Superior temporal gyrus (tissue), 1 donor: ENCODE data around the gene GALNT17.
A peak's percentile ranks its signal among the peaks of the same experiment; 100 is the strongest.
"Not testable (repeated sequence)": the region's sequence is repeated elsewhere in the genome, so short reads cannot be mapped to it uniquely, and the experiment has no call there.

Source experiments
- DNase-seq: peaks from one replicate; pipeline ENCODE4 v3.0.0-alpha.2; 2016; ENCODE audit errors: extremely low spot score

The GALNT17 gene

DNA sequence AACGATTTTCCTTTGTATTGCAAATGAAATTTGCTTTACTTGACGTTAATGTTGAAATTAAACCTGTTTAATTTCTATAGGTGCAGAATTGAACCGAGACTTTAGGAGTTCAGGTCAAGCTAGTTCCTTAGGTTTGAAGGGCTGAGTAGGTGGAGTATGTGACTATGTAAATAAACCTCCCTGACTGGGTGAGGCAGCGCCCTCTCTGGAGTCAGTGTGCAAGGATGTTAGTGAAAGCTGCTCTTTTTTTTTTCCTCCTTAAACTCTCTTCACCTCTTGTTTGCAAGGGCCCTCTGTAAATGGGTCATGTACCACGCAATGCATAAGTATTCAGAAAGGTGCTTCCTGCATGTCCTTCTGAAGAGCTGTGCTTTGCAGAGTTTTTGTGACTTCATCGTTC, 33.8 kb downstream of the GALNT17 start:
- no peak for DNase-seq

DNA sequence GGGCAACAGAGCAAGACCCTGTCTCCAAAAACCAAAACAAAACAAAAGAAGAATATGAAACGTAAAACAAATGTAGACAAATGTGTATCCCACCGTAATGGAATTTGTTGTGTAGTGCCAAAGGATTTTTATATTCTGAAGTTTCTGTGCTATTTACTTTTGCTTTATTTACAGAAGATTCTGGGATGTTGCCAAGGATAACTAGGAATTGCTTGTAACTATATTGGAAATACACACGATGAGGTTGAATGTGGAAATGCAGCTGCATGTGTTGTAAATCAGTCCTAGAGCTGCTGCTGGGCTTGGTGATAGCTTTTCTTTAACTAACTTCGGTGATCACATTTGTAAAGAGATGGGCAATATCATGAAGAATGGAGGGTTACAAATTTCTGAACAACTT, 39.5 kb downstream of the GALNT17 start:
- DNase-seq: no peak

DNA sequence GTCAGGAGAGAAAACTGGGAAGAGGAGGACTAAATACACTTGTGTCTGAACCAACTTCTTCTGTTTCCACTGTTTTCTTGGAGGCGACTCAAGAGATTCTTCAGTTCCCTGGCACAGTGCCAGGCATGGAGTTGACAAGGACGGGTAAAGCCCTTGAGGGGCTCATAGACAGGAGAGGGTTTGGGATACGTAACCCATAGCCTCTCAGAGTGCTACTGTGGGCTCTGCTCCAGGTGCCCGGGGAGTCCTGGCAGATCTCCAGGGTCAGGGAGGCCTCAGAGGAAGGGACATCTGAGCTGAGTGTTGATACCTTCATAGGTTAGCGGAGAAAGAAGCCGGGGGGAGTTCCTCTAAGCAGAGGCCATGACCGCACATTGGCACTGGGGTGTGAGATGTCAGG, 42.0 kb downstream of the GALNT17 start:
- no peak for DNase-seq

DNA sequence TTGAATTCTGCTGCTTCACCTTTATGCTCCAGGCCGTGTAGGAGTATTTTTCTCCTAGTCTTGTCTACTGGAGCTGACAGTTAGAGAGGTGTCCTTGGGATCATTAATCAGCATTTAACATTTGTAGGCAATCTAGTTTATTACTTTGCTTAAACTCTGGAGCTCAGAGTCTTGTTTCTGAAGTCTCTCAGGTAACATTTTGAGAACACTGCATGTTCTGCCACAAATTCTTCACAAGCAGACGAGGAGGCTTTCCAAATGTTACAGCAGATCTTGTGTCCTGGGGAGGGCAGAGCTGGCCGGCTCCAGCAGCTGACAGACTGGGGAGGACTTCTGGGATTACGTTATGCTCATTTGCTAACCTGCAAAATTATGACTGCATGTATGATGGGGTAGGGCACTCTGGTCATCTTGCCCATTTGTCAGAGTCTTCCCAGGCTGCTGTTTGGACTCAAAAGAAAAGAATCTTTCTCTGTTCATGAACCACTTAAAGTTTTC, 50.5 kb downstream of the GALNT17 start:
- DNase-seq: no peak

DNA sequence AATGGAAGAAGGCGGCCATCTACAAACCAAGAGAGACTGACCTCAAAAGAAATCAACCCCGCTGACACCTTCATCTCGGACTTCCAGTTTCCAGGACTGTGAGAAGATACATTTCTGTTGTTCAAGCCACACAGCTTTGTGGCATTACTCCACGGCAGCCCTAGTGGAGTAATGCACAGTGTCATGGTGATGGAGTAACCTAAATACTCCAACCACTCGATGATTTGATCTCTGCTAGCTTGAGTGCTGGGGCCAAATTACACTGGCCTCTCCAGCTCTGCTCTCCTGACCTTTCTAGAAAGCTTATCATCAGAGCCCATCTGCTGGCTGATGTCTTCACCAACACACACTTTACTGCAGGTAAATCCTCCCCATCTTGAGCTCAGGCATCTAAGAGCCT, 52.2 kb downstream of the GALNT17 start:
- no peak for DNase-seq

DNA sequence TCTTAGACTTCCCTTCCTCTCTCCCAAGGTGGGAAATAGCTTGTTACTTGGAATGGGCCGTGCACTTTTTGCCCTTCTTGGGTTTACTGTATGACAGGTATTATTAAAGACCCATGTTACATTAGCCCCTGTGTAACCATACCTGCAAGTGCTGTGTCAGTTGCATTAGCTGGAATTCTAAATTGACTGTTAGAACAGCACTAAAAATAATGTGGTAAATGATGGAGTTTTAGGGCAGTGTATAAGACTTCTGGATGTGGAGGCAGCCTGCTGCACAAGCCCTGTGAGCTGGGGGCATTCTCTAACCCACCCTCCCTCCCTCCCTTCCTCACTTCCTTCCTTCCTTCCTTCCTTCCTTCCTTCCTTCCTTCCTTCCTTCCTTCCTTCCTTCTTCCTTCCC, 52.7 kb downstream of the GALNT17 start:
- no peak for DNase-seq

DNA sequence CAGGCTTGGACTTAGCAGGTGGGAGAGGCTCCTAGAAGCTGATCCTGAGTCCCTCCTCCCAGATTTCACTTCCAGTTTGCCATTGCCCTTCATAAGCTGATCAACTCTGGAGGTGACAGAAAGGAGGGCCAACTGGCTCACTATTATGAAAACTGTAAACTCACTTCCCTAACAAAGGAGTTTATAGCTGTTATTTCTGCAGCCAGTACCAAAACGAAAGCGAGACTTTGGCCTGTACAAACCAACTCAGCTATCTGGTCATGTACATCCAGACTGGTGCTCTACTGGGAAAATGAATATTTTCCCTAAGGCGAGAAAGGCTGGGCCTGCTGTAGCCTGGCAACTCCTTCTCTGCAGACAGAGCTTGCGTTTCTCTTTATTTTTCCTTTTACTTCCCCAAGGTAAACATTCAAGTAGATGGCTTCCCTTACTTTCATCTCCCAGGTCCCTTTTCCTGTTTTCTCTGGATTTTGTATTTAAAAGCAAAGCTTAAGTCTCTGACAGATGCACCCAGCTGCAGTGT, 54.7 kb downstream of the GALNT17 start:
- DNase-seq: no peak

DNA sequence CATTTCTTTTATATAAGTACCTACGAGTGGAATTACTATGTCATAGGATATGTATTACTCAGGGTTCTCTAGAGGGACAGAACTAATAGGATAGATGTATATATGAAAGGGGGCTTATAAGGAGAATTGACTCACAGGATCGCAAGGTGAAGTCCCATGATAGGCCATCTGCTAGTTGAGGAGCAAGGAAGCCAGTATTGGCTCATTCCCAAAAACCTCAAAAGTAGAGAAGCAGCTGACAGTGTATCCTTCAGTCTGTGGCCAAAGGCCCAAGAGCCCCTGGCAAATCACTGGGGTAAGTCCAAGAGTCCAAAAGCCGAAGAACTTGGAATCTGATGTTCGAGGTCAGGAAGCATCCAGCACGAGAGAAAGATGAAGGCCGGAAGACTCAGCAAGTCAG, 59.8 kb downstream of the GALNT17 start:
- DNase-seq: no peak

DNA sequence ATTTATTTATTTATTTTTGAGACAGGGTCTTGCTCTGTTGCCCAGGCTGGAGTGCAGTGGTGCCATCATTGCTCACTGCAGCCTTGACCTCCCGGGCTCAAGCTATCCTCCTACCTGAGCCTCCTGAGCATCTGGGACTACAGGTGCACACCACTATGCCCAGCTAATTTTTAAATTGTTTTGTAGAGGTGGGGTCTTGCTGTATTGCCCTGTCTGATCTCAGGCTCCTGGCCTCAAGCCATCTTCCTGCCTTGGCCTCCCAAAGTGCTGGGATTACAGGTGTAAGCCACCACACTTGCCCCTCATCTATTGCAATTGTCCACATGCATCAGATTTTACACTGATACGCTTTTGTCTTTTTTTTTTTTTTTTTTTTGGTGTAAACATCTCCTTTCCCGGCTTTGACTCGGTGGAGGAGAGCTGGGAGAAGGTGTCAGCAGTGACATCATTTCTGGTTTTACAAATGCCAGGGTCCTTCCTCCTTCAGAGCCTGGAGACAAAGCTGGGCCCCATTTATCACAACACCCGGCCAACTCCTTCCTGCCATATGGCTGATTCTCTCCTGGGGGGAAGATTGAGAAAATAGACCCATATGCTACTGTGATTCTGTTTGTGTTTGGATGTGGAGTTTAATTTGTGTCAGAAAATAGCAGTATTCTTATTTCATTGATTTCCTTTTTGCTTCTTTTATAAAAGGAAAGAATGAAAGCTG, 61.3 kb downstream of the GALNT17 start:
- DNase-seq: peak; percentile 38

DNA sequence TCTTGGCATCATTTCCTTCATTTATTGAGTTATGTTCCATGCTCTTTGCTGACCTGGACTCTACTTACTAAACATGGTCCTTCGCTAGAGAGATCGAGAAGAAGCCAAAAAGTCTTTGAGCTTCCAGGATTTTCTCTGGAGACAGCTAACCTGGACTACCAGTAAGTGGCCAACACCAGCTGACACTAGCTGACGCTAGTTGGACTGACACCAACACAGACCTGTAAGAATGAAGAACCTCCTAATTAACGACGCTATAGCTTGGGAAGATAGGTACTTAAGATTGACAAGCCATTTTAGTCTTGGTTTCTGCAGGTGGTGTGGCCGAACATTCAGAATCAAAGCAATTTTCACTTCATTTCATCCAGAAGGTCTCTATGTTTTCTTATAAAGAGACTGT, 66.4 kb downstream of the GALNT17 start:
- no peak for DNase-seq

DNA sequence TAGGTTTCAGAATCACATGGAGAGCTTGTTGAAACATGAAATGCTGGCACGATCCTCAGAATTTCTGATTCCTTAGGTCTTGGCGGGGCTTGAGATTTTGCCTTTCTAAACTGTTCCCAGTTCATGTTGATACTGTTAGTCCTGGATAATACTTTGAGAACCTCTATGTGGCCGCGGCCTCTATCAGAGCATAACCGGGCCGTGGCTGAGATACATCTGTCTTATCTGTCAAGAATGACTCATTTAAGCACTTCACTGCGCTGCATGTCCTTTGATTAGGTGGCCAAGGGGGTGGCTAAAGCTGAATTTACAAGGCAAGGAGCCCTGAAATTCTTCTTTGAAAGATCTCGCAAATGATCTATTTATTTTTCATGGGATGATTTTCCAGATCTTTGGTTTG, 66.9 kb downstream of the GALNT17 start:
- DNase-seq: no peak

DNA sequence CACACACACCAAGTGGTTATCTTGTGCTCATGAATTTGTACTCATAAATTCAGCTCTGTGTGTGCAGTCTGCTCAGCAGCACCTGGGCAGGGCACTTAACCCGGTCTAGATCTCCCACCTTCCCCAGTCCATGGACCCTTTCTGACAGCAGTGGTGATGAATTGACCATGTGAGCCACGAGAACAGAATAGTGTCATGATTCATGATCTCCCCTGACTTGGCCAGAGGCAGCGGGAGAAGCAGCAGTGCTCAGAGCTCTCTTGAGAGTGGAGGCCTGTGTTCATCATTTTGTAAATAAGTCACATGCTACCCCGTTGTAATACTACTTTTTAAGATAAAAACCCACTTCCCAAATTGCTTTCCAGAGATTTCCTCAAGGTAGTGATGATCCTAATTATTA, 74.2 kb downstream of the GALNT17 start:
- DNase-seq: no peak

DNA sequence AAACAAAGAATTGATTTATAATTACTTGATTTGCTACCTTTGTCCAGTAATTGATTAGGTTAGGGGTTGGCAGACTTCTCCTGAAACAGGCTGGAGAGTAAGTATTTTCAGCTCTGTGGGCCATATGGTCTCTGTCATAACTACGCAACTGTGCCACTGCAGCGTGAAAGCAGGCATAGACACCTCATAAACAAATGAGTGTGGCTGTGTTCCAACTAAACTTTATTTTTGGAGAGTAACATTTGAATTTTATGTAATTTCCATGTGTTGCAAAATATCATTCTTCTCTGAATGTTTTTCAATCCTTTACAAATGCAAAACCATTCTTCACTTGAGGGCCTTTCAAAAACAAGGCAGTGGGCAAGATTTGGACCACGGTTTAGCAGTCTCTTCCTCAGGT, 76.9 kb downstream of the GALNT17 start:
- peak; percentile 76 for DNase-seq

DNA sequence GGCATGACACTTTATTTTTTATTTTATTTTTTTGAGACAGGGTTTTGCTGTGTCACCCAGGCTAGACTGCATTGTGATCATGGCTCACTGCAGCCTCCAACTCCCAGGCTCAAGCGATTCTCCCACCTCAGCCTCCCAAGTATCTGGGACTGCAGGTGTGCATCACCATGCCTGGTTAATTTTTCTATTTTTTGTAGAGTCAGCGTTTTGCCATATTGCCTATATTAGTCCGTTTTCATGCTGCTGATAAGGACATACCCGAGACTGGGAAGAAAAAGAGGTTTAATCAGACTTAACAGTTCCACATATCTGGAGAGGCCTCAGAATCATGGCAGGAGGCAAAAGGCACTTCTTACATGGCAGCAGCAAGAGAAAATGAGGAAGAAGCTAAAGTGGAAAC, 77.5 kb downstream of the GALNT17 start:
- not testable (repeated sequence) for DNase-seq

DNA sequence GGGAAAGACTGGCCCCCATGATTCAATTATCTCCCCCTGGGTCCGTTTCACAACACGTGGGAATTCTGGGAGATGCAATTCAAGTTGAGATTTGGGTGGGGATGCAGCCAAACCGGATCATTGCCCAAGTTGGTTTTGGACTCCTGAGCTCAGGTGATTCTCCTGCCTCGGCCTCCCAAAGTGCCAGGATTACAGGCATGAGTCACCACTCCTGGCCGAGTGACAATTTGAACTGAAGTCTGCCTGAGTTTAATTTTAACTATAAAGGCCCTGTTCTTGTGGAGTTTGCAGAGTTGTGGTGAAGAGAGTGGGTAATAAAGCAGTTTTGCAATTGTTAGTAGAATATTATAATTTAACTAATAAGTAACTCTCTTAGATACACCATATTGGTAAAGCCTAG, 78.3 kb downstream of the GALNT17 start:
- no peak for DNase-seq

DNA sequence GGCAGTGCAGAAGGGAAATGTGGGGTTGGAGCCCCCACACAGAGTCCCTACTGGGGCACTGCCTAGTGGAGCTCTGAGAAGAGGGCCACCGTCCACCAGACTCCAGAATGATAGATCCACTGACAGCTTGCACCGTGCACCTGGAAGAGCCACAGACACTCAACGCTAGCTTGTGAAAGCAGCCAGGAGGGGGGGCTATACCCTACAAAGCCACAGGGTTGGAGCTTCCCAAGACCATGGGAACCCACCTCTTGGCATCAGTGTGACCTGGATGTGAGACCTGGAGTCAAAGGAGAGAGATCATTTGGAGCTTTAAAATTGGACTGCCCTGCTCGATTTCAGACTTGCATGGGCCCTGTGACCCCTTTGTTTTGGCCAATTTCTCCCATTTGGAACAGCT, 80.5 kb downstream of the GALNT17 start:
- DNase-seq: not testable (repeated sequence)

DNA sequence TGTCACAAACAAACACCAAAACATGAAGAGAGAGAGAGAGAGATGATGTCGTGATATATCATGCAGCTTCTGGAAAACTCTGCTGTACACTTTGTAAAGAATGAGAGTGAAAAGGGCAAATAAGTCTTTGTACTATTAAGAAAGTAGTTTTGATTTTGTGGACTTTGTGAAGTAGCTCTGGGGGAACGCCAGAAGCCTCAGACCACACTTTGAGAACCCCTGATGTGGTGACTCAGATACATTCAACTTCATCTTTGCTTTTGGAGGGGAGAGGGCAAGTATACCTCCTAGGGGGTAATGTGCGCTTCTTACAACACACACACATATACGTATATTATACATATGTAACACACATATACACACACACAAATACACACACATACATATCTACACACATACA, 84.3 kb downstream of the GALNT17 start:
- no peak for DNase-seq

DNA sequence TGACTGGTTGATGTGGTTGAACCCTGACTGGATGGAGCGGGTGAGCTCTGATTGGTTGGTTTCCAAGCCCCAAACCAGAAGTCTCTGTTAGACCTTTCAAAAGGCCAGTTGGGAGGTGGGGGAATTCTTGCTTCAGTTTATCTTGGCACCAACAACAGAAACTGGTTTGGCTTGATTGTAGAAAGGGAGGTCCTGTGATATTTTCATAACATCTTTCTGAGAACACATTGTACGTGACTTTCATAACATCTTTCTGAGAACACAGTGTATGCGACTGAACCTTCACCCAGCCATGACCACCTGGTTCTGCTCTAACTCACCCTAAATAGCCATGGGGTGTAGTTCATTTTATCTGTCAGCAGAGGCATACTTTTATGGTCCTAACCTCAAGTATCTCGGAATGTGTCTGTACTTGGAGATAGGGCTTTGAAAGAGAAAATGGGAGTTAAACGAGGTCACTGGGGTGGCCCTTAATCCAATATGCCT, 88.3 kb downstream of the GALNT17 start:
- no peak for DNase-seq

DNA sequence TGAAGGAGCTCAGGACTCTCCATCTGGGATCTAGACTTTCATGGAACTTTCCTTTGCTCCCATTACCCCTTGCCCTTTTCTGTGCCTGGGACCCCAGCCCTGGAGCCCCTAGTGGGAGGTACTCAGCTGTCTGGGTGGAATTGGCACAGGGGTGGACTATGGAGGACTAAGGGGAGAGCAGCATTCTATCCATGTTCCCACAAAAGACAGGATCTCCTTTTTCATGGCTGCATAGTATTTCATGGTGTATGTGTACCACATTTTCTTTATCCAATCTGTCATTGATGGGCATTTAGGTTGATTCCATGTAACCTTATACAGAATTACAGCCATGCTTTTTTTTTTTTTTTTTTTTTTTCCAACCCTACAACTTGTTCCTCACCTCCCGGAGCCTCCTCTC, 89.1 kb downstream of the GALNT17 start:
- no peak for DNase-seq

DNA sequence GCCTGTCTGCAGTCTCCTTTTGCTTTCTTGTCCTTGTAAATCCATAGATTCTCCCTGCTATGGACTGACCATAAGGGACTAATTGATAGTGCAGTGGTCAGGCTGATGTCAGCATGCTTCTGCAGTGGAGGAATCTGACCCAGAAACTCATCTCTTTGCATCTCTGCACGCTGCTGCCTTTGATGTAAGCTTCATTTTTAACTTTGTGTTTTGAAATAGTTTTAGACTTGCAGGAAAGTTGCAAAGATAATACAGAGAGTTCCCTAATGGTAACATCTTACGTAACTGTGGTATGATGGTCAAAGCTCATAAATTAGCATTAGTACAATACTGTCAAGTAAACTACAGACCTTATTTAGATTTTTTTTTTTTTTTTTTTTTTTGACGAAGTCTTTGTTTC, 89.6 kb downstream of the GALNT17 start:
- DNase-seq: no peak

DNA sequence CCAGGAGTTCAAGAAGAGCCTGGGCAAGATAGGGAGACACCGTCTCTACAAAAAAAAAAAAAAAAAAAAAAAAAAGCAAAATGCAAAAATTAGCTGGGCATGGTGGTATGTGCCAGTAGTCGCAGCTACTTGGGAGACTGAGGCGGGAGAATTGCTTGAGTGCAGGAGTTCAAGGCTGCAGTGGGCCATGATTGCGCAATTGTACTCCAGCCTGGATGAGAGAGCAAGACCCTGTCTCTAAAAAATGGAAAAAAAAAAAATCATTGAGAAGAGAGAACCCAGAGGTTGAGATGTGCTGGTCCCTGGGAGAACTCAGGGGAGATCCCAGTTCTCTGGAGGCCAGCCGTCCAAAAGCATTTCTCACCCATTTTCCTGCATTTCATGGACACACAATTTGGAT, 95.2 kb downstream of the GALNT17 start:
- DNase-seq: no peak

DNA sequence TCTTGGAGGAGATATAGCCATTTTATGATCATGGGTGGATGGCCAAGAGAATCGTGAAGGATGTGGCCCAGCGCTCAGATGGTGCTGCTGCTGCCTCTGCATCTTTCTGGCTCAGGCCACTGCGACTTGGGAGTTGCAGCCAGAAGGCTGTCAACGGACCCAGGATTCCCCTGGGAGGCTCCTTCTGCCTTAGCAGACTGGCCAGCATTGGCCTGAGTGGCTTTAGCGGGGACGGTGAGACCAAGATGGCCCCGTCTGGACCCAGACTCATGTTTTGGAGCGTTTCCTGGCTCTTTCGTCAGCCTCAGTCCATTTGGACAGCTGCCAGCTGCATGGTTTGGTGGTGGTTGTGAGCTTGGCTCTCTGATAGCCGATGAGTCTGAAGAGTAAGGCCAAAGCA, 97.2 kb downstream of the GALNT17 start:
- no peak for DNase-seq

DNA sequence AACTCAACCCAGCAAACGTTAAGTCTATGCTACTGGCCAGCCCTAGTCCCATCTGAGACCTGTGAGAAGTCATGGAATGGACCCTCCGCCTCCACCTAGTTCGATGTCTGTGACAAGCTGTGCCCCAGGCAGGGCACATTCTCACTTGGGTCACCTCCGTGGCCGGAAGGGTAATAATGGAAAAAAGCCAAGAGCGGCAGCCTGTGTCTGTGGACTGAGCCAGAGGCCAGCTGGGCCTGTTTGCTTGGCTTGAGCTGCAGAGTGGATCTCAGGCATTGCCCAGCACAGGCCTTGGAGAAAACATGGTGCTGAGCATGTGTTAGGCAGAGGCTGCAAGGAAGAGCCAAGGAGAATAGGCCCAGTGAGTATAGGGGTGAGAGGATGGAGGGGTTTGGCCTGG, 97.8 kb downstream of the GALNT17 start:
- DNase-seq: no peak

DNA sequence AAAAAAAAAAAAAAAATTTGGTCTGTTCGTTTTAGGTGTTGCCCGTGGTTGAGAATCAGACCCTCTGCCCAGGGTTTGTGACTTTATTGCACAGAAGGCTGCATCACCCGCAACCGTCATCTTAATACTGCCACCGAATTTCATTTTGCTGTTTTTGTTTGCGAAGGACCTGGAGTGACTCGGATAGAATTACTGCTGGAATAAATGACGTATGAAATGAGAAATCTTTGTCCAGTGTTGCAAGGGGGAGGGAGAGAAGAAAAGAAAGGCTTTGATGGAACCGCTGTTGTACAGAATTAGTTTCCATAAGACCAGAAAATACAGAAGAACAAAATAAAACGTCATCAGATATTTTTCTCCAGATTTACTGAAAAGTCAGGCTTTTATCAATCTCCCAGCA, 103.3 kb downstream of the GALNT17 start:
- no peak for DNase-seq
